CD4-positive, alpha-beta T cell treated with Interleukin-6 for 4 hours (primary cell): Measurements from ENCODE around the gene MPND.

Experiments used
- DNase-seq: peaks from one replicate; pipeline ENCODE4 v3.0.0-alpha.2; 2020; ENCODE audit warnings: mixed read lengths

Gene MPND

GRCh38 chr19:4350726-4351125 is 7.4 kb downstream of the MPND start:
- no peak for DNase-seq

GRCh38 chr19:4352701-4353121 is 9.3 kb downstream of the MPND start:
- peak; percentile 63 for DNase-seq

DNA sequence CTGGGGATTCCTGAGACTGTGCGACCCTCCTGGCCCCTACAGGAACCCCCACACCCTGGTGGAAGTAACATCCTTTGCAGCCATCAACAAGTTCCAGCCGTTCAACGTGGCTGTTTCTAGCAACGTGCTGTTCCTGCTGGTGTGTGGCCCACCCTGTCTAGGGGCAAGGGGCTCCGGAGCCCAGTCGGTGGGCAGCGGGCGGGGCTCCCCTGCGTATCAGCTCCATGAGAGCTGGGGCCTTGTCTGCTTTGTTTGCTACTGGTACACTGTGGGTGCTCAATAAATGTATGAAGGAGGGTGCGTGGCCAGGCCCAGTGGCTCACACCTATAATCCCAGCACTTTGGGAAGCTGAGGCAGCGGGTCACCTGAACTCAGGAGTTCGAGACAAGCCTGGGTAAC is 10.9 kb downstream of the MPND start:
- no peak for DNase-seq

DNA sequence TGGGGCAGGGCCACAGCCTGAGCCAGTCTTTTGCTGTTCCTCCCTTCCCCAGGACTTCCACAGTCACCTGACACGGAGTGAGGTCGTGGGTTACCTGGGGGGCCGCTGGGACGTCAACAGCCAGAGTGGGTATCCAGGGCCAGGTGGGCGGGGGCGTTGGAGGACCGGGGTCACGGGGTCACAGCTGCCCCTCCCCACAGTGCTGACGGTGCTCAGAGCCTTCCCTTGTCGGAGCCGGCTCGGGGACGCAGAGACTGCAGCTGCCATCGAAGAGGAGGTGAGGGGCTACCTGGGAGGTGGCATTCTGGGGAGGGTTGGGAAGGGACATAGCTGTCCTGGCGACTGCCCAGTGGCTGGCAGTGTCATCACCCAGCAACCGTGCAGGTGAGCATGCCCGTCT is 11.5 kb downstream of the MPND start:
- DNase-seq, result no peak

GRCh38 chr19:4357095-4357797 is 13.9 kb downstream of the MPND start:
- no peak for DNase-seq

- DNase-seq, result no peak
Measured at GRCh38 chr19:4357921-4358326, 14.6 kb downstream of the MPND start.

DNA sequence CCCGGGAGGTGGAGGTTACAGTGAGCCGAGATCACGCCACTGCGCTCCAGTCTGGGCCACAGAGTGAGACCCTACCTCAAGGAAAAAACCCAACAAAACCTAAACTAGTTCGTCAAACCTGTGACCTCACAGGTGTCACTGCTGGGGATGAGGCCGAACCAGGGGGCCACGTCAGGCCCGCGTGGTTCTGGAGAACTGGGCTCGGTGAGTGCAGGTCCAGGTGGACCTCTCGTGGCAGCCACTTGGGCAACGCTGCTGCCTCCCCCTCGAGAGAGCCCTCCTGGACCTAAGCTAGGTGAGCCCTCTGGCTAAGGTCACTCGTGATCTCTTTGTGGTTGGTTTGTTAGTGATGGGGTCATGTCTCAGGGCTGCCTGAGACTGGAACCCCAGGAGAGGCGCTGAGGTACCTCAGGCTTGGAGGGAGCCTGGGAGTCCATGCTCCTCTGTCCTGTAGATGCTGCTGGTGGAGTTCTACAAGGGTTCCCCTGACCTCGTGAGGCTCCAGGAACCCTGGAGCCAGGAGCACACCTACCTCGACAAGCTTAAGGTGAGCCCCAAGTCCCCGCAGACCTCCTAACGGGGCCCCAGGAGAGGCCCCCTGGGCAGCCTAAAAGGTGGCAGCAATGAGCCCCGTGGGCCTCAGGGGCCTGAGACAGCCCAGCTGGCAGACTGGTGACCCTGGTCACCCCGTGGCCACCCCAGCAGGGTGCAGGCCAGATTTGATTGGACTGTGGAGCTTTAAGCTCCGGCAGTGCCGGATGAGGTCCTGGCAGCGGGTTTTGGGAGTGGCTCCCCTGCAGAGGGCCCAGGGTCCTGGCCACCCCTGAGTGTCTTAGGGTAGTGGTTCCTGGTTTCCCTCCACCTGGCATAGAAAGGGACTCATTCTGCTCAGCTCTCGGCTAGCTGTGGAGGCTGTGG is 15.6 kb downstream of the MPND start:
- no peak for DNase-seq

GRCh38 chr19:4359627-4360000 is 16.3 kb downstream of the MPND start:
- DNase-seq, result no peak

- DNase-seq, result no peak
Measured at GRCh38 chr19:4360081-4360569, 16.8 kb downstream of the MPND start.

GRCh38 chr19:4360641-4361151 is 17.3 kb downstream of the MPND start:
- DNase-seq, result no peak

DNA sequence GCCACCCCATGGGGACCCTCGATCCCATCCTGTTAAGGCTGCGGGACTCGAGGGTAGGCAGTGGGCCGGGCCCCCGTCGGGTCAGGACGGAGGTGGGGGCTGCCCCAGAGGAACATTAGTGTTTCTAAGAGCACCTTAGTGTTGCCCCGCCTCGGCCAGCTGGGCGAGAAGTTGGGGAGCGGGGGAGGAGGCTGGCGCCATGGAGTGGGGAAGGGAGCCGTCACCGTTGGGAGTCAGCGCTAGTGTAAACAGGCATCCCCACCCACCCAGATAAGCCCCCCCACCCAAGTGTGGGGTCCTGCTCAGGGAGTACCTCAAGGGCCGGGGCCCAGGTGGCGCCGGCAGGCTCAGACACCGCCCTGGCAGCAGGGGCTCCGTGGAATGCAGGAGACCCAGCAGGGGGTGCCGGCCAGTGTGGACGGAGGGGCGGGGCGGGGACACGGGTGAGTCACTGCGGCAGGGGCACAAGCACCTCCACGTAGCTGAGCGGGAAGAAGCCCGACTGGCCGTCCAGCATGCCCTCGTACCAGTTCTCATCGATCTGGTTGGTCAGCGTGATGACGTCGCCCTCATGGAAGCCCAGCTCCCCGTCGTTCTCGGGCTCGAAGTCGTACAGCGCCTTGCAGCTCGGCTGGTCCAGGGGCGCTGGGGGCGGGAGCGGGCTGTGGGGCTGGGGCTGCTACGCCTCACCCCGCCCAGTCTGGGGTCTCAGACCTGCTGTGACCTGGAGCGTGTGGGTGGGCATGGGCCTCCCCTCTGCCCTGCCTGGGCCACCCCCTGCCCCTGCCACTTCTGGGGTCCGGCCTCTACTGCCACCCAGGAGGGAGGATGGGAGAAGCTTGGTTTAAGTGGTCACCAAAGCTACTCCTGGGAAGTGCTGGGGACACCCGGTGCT is 18.0 kb downstream of the MPND start:
- DNase-seq, result no peak

GRCh38 chr19:4362101-4362828 is 18.9 kb downstream of the MPND start:
- DNase-seq, result no peak

- no peak for DNase-seq
Measured at GRCh38 chr19:4362831-4363545, 19.6 kb downstream of the MPND start.

DNA sequence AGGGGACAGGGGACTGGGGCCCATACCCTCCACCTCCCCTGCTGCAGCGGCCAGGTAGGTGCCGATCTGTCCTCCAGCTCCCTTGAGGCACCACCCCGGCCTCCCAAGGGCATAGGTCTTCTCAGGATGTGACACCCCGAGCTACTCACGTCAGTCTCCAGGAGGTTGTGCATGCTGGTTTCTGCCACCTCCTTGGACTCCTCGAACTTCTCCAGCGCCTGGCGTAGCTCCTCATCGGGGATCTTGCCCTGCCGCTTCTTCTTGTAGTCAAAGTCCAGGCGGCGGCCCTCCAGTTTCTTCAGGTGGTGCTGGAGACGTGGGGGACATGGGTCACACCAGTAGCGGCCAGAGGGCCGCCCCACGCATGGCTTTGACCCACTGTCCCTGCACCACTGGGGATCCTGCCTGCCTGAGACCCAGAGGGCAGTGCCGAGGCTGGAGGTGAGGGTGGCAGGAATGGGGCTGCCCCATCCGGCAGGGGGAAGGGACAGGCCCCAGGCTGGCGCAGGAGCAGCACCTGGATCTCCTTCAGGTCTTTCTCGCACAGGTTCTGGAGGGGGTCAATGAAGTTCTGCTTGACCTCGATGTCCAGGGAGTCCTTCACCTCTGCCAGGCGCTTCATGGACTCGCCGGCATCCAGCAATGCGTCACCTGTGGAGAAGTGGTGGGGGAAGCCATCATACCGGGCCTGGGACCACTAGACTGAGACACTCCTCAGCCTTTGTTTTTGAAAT is 20.4 kb downstream of the MPND start:
- no peak for DNase-seq

GRCh38 chr19:4365341-4365740 is 22.0 kb downstream of the MPND start:
- DNase-seq, result no peak

DNA sequence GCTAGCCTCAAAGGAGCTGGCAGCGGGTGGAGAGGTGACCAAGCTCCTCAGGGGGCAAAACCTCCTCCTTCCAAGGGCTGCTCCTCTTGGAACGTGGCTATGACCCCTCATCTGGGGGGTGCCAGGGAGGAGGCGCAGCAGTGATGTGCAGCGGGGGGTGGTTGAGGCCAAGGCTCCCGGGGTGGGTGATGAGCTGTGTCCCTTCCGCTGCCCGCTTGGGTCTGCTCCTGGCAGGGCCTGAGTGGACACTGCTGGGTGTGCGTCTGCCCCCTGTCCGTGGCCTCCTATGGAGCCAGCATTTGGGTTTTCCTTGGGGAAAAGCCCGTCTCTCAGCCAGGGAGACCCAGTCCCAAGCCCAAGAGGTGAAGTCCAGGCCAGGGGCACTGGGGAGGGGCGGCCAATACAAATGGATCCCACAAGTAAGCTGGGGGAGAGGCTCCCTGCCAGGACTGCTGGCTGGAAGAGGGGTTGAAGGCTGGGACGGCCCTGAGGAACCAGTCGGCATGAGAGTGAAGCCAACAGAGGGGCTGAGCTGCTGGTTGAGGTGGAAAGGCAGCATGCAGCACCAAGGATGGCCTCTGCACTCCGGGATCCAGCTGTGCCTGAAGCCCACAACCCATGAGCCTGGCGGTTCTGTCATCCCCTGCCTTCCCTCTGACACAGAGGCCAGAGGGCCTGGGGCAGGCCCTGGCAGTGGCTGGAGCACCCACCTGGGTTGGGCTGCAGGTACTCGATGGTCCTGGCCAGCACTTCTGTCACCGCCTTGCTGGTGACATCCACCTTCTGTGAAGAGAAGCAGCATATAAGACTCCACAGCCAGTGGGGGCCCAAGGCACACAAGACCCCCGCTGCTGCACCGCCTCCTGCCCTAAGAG is 22.7 kb downstream of the MPND start:
- DNase-seq, result no peak

DNA sequence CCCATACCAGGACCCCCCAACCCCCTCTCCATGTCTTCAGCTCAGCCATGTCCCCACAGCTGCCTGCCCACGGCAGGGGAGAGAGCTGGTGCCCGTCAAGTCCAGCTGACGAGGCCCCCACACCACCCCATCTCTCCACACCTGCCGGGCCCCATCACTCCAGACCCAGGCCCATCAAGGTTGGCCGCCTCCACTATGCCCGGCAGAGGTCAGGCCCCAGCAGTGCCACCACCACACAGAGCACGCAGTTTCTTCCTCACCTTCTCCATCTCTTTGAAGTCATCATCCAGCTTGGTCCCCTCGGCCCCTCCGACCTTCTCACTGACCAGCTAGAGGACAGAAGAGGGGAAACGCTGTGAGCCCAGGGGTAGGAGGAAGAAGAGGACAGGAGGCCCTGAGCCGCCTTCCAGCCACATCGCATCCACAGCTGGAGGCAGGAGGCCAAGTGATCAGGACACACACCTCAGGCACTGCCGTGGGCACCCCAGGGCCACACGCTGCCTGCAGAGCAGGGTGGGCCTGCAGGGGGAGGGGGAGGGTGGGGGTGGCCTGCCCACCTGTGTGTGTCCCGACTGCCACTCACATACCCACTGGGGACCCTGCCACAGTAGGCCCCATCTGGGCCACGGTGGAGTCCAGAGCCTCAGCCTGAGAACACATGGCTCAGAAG is 23.4 kb downstream of the MPND start:
- DNase-seq, result no peak

DNA sequence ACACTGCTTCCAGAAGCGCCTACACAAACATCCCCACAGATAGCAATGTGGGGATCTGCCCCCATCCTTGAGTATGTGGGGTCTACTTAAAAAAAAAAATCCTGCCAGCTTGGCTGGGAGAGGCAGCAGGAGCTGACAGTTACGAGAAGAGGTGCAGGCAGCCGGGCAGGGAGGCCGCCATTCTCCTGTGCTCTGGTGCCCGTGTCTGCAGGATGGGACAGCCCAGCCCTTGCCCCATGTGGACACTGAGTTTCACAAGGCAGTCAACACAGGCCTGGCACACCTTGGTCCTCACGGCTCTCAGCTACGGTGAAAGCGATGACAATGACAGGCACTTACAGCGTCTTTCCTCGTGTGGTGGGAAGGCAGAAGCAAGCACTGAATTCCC is 24.0 kb downstream of the MPND start:
- no peak for DNase-seq

DNA sequence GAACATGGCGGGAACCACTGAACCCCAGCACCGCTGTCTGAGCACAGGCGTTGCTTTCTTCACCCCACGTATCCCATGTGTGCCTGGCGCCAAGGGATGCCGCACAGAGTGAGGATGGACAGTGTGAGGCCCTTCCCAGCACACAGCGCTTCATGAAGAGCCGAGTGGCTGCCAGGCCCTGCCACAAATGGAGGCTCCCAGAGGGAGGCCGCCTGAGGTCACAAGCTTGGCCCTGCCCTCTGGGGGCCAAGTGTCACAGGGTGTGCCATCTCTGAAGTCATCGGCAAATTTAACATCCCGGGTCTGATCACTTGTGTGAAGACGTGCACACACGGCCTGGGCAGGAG is 24.4 kb downstream of the MPND start:
- DNase-seq, result no peak
